ENCODE measurements around the gene GPC4.

Gene GPC4

GRCh38 chrX:133258481-133258880 lies 156.8 kb downstream of the GPC4 start:
- no peak for TF ChIP-seq CTCF (IDR thresholded peaks at IDR 0.05)
- H3K9me3 Mint-ChIP-seq, result peaks cover 6% of the 10 kb centered on the region
- no peaks in the 10 kb centered on the region for H3K36me3 Mint-ChIP-seq (ENCODE audit: low read depth)
- peaks cover 13% of the 10 kb centered on the region for H3K27me3 Mint-ChIP-seq (ENCODE audit: low read depth, poor library complexity)
- no peak for DNase-seq
- no peak overlapping the region for H3K4me3 Mint-ChIP-seq
- no peaks in the 10 kb centered on the region for H3K4me1 Mint-ChIP-seq
- H3K27ac Mint-ChIP-seq, result no peak overlapping the region

GRCh38 chrX:133254666-133255065 lies 160.6 kb downstream of the GPC4 start:
- Mint-ChIP-seq H3K4me3 (no peak overlapping the region), H3K27ac (no peak overlapping the region), H3K4me1 (peaks cover 25% of the 10 kb centered on the region), H3K27me3 (ENCODE audit: low read depth, poor library complexity) (peaks cover 14% of the 10 kb centered on the region), H3K9me3 (peaks cover 6% of the 10 kb centered on the region), H3K36me3 (ENCODE audit: low read depth) (no peaks in the 10 kb centered on the region)
- DNase-seq, result no peak
- no peak for TF ChIP-seq CTCF (IDR thresholded peaks at IDR 0.05)

DNA sequence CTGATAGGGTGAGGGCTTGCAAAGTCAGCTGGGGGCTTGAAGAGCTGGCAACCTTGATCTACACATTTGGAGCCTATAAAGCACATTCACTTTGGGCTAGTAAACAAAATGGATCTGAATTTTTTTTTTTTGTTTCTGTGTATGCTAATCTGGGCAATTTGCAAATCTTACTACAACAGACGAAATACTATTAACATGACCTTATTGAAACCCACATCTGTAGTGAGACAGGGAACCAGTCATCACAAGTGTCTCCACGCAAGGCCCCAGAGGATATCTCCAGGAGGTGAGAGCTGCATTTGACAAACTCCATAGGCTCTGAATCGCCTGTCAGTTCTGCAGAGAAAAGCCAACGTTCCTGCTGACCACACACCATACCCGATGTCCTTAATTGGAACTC lies 164.1 kb downstream of the GPC4 start:
- H3K36me3 Mint-ChIP-seq (ENCODE audit: low read depth), result peaks cover 10% of the 10 kb centered on the region
- DNase-seq, result no peak
- H3K4me3 Mint-ChIP-seq, result no peak overlapping the region
- no peak for TF ChIP-seq CTCF (IDR thresholded peaks at IDR 0.05)
- peaks cover 30% of the 10 kb centered on the region for H3K4me1 Mint-ChIP-seq
- H3K27me3 Mint-ChIP-seq (ENCODE audit: low read depth, poor library complexity), result peaks cover 3% of the 10 kb centered on the region
- H3K9me3 Mint-ChIP-seq, result peaks cover 31% of the 10 kb centered on the region
- H3K27ac Mint-ChIP-seq, result peak overlapping the region; percentile 40

GRCh38 chrX:133250184-133251100 lies 164.8 kb downstream of the GPC4 start:
- H3K27ac Mint-ChIP-seq, result peak overlapping the region; percentile 40
- H3K27me3 Mint-ChIP-seq (ENCODE audit: low read depth, poor library complexity), result peaks cover 3% of the 10 kb centered on the region
- H3K36me3 Mint-ChIP-seq (ENCODE audit: low read depth), result peaks cover 15% of the 10 kb centered on the region
- TF ChIP-seq CTCF (IDR thresholded peaks at IDR 0.05), result no peak
- H3K4me1 Mint-ChIP-seq, result peaks cover 30% of the 10 kb centered on the region
- H3K9me3 Mint-ChIP-seq, result peaks cover 36% of the 10 kb centered on the region
- no peak overlapping the region for H3K4me3 Mint-ChIP-seq
- DNase-seq, result no peak
